AG10803 (cell line): Measurements from ENCODE around the gene KCNMA1.

Experiments
- DNase-seq: peaks from one replicate; pipeline ENCODE4 v3.0.0; 2010; ENCODE audit warnings: low read depth
- H3K4me3 ChIP-seq: 2 replicates; pipeline ENCODE4 v1.5.1; 2011; ENCODE audit warnings: mild to moderate bottlenecking, low read length, control low read depth
- TF ChIP-seq, protein P1 (sequence below): conservative IDR thresholded peaks from 2 replicates; pipeline ENCODE4 v1.5.1; 2011; ENCODE audit warnings: mild to moderate bottlenecking, low read length, control low read depth, inconsistent platforms

Gene KCNMA1

DNA sequence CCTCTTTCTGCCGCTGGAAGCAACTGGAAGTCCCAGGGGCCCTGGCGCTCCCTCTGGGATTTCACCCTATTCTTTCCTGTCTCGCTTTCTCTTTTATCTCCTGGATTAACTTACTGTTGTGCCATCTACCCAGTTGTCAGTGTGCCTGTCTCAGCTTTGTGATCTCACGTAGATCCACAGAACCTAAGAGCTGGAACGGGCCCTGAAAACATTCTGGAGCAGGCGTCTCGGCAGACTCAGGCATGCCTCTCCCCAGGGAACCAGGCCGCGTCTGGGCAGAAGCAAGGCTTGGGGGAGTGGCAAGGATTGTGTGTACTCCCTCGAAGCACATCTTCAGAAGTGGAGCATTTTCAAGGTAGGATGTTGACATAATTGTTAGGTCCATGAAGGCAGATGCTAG is 87.2 kb downstream of the KCNMA1 start:
- H3K4me3 ChIP-seq, result no peak overlapping the region
- TF ChIP-seq, protein P1, sequence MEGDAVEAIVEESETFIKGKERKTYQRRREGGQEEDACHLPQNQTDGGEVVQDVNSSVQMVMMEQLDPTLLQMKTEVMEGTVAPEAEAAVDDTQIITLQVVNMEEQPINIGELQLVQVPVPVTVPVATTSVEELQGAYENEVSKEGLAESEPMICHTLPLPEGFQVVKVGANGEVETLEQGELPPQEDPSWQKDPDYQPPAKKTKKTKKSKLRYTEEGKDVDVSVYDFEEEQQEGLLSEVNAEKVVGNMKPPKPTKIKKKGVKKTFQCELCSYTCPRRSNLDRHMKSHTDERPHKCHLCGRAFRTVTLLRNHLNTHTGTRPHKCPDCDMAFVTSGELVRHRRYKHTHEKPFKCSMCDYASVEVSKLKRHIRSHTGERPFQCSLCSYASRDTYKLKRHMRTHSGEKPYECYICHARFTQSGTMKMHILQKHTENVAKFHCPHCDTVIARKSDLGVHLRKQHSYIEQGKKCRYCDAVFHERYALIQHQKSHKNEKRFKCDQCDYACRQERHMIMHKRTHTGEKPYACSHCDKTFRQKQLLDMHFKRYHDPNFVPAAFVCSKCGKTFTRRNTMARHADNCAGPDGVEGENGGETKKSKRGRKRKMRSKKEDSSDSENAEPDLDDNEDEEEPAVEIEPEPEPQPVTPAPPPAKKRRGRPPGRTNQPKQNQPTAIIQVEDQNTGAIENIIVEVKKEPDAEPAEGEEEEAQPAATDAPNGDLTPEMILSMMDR, result no peak
- no peak for DNase-seq

DNA sequence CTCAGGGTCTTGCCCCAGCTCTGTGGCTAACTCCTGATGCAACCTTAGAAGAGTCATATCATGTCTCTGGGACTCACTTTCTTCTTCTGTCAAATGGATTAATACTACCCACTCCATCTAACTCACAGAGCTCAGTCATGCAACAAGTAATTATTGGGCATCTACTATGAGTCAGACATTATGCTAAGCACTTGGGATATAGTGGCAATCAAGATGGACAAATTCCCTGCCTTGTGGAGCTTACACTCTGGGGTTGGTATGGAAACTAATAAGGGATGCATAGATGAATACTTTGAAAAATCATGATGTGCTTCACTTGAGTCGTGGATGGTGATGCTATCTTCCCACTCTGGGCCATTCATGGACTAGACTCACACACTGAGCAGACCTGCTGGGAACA is 88.9 kb downstream of the KCNMA1 start:
- DNase-seq, result no peak
- no peak overlapping the region for H3K4me3 ChIP-seq
- TF ChIP-seq, protein P1, result no peak

DNA sequence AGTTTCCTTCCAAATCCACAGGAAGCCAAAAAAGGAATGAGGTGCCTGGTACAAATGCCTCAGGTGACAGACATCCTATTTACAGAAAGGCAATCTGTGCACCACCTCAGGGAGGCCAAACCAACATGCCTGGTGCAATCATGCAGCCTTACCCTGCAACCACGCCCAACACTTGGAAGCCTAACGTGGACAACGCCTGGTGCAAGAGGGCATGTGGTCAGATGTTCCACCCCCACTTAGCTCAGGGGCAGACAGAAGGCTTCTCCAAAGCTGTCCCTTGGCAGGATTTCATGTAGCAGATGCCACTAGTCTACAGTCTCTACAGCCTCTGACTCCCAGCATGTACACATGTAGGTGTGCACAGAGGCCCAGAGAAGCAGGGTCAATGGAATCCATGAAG is 89.5 kb downstream of the KCNMA1 start:
- TF ChIP-seq, protein P1, result no peak
- no peak for DNase-seq
- H3K4me3 ChIP-seq, result no peak overlapping the region

DNA sequence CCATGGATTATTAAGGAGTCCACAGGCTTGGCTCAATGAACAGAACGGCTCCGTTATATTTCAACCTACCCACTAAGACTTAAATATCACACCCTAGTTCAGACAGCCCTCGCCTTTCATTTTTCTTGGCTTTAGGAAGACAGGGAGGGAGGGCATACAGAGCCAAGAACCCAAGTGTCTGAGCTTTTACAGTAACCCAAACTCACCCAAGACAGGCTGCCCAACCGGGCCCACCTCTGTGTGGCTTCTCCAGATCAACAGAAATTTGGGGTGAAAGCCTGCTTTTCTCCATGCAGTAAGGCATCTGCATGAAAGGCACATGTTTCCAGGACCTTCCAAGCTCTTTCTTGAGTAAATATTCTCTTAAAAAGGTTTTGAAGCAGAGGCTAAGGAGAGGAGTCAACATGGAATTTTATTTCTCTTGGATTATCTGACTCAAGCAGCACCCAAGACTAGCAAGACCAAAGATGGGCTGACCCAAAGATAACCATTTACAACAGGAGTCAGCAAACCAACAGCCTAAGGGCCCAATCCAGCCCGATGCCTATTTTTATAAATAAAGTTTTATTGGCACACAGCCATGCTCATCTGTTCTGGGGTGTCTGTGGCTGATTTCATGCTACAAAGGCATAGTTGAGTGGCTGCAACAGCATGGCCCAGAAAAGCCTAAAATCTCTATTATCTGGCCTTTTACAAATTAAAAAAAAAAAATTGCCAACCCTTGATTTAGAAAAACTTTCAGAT is 90.1 kb downstream of the KCNMA1 start:
- DNase-seq, result no peak
- TF ChIP-seq, protein P1, result no peak
- no peak overlapping the region for H3K4me3 ChIP-seq

DNA sequence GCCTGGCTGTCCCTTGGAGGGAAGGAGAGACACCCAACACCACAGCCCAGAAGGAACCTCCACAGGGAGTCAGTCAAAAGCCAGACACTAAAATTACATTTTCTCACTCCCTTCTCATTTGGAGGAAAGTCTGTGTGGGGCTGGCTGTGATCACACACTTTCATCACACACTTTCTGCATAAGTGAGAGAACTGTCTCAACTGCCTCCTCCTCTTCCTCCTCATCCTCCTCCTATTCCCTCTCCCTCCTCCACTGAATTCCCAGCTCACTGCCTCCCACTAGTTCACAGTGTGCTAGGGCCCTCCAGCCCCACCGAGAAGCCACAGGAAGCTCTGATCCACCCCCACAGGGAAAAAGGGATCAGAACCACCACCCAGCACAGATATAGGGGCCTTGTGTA is 91.6 kb downstream of the KCNMA1 start:
- DNase-seq, result no peak
- TF ChIP-seq, protein P1, result no peak

DNA sequence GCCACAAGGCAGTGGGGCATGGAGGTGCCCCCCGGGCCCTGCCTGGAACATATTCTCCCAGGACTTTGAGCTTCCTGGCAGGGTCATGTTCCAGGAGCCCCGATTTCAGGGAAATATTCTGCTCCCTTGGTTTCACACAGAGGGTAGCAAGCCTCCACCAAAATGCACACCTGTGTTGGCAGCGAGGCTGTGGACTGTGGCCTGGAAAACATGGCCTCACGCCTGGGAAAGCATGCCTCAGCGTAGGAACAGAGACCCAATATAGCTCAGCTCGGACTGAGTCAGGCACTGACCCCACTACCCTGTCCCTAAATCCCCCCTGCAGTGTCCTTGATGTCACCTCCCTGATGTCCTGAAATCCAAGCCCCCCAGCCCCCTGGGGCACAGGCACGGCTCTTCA is 92.0 kb downstream of the KCNMA1 start:
- TF ChIP-seq, protein P1, result no peak
- DNase-seq, result no peak
- no peak overlapping the region for H3K4me3 ChIP-seq

More for the DNA sequence above, 91.6 kb downstream of the KCNMA1 start:
- H3K4me3 ChIP-seq, result no peak overlapping the region

DNA sequence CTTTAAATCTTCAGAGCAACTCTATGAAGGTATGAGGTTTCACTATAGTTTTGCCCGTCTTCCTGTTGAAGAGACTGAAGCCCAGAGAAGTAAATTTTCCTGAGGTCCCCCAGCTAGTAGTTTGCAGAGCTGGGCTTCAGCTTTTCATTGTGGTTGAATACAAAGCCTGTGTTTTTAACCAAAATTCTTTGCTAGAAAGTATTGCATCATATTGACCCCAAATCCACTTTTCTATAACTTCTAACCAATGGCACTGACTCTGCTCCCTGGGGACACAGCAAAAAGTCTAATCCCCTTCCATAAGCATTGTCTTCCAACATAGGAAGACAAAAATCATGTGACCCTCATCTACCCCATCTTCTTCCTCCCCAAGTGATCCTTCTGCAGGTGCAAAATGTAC is 93.0 kb downstream of the KCNMA1 start:
- TF ChIP-seq, protein P1, result no peak
- peak; percentile 26 for DNase-seq
- H3K4me3 ChIP-seq, result no peak overlapping the region
